DMS153 (cell line): ENCODE data around the gene GALR3.

Experiments
- DNase-seq: peaks from one replicate; lab custom pipeline; 2025; lab: John Stamatoyannopoulos, UW

Gene GALR3

GRCh38 chr22:37824674-37825641 lies 1.8 kb downstream of the GALR3 start:
- no peak for DNase-seq

- no peak for DNase-seq
These were observed 3.9 kb downstream of the GALR3 start for GRCh38 chr22:37827056-37827455.

- no peak for DNase-seq
These were observed 7.1 kb downstream of the GALR3 start for GRCh38 chr22:37830093-37830842.

GRCh38 chr22:37831472-37831871 lies 8.3 kb downstream of the GALR3 start:
- no peak for DNase-seq

GRCh38 chr22:37832022-37832857 lies 9.1 kb downstream of the GALR3 start:
- DNase-seq = no peak

- no peak for DNase-seq
These were observed 19.0 kb downstream of the GALR3 start for GRCh38 chr22:37842015-37842793.

- DNase-seq = peak; percentile 40
These were observed 20.5 kb downstream of the GALR3 start for GRCh38 chr22:37843741-37844089.

GRCh38 chr22:37844904-37845329 lies 21.7 kb downstream of the GALR3 start:
- no peak for DNase-seq

- no peak for DNase-seq
These were observed 23.3 kb downstream of the GALR3 start for GRCh38 chr22:37846433-37846832.

- no peak for DNase-seq
These were observed 25.5 kb downstream of the GALR3 start for GRCh38 chr22:37848587-37849088.

- peak; percentile 80 for DNase-seq
These were observed 26.0 kb downstream of the GALR3 start, which contains the start of gene EIF3L for GRCh38 chr22:37849089-37849751. Gene EIF3L (plus strand): TSS chr22:37849419. CDS start chr22:37849450, 31 bp downstream.

- DNase-seq = no peak
These were observed 27.6 kb downstream of the GALR3 start for GRCh38 chr22:37850801-37851200.

GRCh38 chr22:37852418-37852817 lies 29.2 kb downstream of the GALR3 start:
- no peak for DNase-seq

GRCh38 chr22:37854946-37855345 lies 31.8 kb downstream of the GALR3 start:
- DNase-seq = no peak

GRCh38 chr22:37855462-37855861 lies 32.3 kb downstream of the GALR3 start:
- no peak for DNase-seq

GRCh38 chr22:37860796-37861421 lies 37.7 kb downstream of the GALR3 start:
- no peak for DNase-seq

GRCh38 chr22:37862570-37863325 lies 39.6 kb downstream of the GALR3 start:
- DNase-seq = no peak

- no peak for DNase-seq
These were observed 42.3 kb downstream of the GALR3 start for GRCh38 chr22:37865510-37865909.

- DNase-seq = no peak
These were observed 47.1 kb downstream of the GALR3 start for GRCh38 chr22:37870273-37870672.
